CD14-positive monocyte (primary cell): ENCODE results near the gene GLOD5. TPM values are rescaled to one million over a fixed set of nuclear protein-coding genes. Genes with fewer than 3 reads are reported as not detected.

Experiments used
- DNase-seq, 3 donors: peaks; one replicate each; pipeline ENCODE4 v3.0.0-alpha.2; 2011 to 2022
- H2AFZ ChIP-seq: 2 replicates; pipeline ENCODE4 v1.6.0; 2012; ENCODE audit warnings: mild to moderate bottlenecking, low read depth, low read length, inconsistent platforms; ENCODE audit not compliant: insufficient read depth, poor library complexity, severe bottlenecking
- H3K27ac ChIP-seq, 2 donors: 1 replicate in 1 of 2; 2 replicates in 1 of 2; pipeline ENCODE4 v1.5.1; 2012 to 2013; ENCODE audit warnings: low read length in 2 of 2, control low read depth in 1 of 2, inconsistent platforms in 1 of 2, low read depth in 1 of 2, mild to moderate bottlenecking in 1 of 2
- H3K27me3 ChIP-seq, 2 donors: one replicate each; pipeline versions ENCODE4 v1.6.0 to v1.6.1; 2011 to 2013; ENCODE audit warnings: low read length in 2 of 2; ENCODE audit not compliant: control insufficient read depth in 2 of 2, insufficient read depth in 2 of 2
- H3K36me3 ChIP-seq, 2 donors: replicated peaks in 1 of 2; 1 replicate in 1 of 2; 2 replicates in 1 of 2; pipeline versions ENCODE4 v1.5.1 to v1.6.1; 2012 to 2013; ENCODE audit warnings: low read length in 2 of 2, control low read depth in 1 of 2, inconsistent platforms in 1 of 2, mild to moderate bottlenecking in 1 of 2; ENCODE audit not compliant: insufficient read depth in 2 of 2, control insufficient read depth in 1 of 2
- H3K4me1 ChIP-seq, 2 donors: 1 replicate in 1 of 2; 2 replicates in 1 of 2; pipeline versions ENCODE4 v1.5.1 to v1.6.1; 2012 to 2013; ENCODE audit warnings: low read length in 2 of 2, control low read depth in 1 of 2, inconsistent platforms in 1 of 2, mild to moderate bottlenecking in 1 of 2, moderate library complexity in 1 of 2; ENCODE audit not compliant: insufficient read depth in 2 of 2, control insufficient read depth in 1 of 2
- H3K4me2 ChIP-seq: replicated peaks from 2 replicates; pipeline ENCODE3; 2012; ENCODE audit warnings: low read length, moderate library complexity, mild to moderate bottlenecking; ENCODE audit not compliant: poor library complexity, severe bottlenecking; ENCODE audit errors: extremely low read depth
- H3K4me3 ChIP-seq, 3 experiments: fragments of 200-600 bp in 1 of 3; sonication (generic) in 1 of 3; replicated peaks in 1 of 3; 1 replicate in 2 of 3; 2 replicates in 1 of 3; pipeline ENCODE4 v1.5.1; 2011 to 2013; ENCODE audit warnings: low read length in 3 of 3, mild to moderate bottlenecking in 3 of 3, control low read depth in 2 of 3, low read depth in 2 of 3, inconsistent platforms in 1 of 3, moderate library complexity in 1 of 3
- H3K79me2 ChIP-seq: 2 replicates; pipeline ENCODE4 v1.6.0; 2012; ENCODE audit warnings: mild to moderate bottlenecking, control low read depth, inconsistent platforms, low read length, moderate library complexity; ENCODE audit not compliant: insufficient read depth
- H3K9ac ChIP-seq: 2 replicates; pipeline ENCODE4 v1.6.0; 2017; ENCODE audit warnings: low read length, mild to moderate bottlenecking; ENCODE audit not compliant: insufficient read depth, poor library complexity, severe bottlenecking
- H3K9me3 ChIP-seq, 2 donors: replicated peaks in 1 of 2; 1 replicate in 1 of 2; 2 replicates in 1 of 2; pipeline versions ENCODE4 v1.5.1 to v1.6.1; 2012 to 2013; ENCODE audit warnings: low read length in 2 of 2, control low read depth in 1 of 2; ENCODE audit not compliant: control insufficient read depth in 1 of 2, insufficient read depth in 1 of 2
- H4K20me1 ChIP-seq: 2 replicates; pipeline ENCODE4 v1.6.0; 2012; ENCODE audit warnings: mild to moderate bottlenecking, low read length, control low read depth, moderate library complexity; ENCODE audit not compliant: insufficient read depth
- H3K27ac Mint-ChIP-seq, 7 donors: one replicate each; pipeline ENCODE4 v1.8.0; 2020; ENCODE audit warnings: mild to moderate bottlenecking in 7 of 7, mixed read lengths in 7 of 7, moderate library complexity in 6 of 7, inconsistent platforms in 2 of 7
- H3K27me3 Mint-ChIP-seq, 3 donors: one replicate each; pipeline ENCODE4 v1.8.0; 2021 to 2022; ENCODE audit warnings: low read depth in 3 of 3, mild to moderate bottlenecking in 3 of 3, mixed read lengths in 3 of 3, moderate library complexity in 3 of 3, inconsistent platforms in 1 of 3
- H3K36me3 Mint-ChIP-seq, 2 donors: one replicate each; pipeline ENCODE4 v1.8.0; 2020; ENCODE audit warnings: mixed read lengths in 2 of 2, inconsistent platforms in 1 of 2, mild to moderate bottlenecking in 1 of 2
- H3K4me1 Mint-ChIP-seq: one replicate; pipeline ENCODE4 v1.8.0; 2020; ENCODE audit warnings: mild to moderate bottlenecking, mixed read lengths
- H3K4me3 Mint-ChIP-seq, 2 donors: one replicate each; pipeline ENCODE4 v1.8.0; 2020; ENCODE audit warnings: mild to moderate bottlenecking in 2 of 2, mixed read lengths in 2 of 2, moderate library complexity in 1 of 2
- H3K9me3 Mint-ChIP-seq, 7 donors: one replicate each; pipeline ENCODE4 v1.8.0; 2020 to 2022; ENCODE audit warnings: mixed read lengths in 7 of 7, mild to moderate bottlenecking in 6 of 7, moderate library complexity in 6 of 7, inconsistent platforms in 2 of 7
- WGBS: methylation state at CpG from one replicate; pipeline ENCODE4 v1.1.5; 2013; ENCODE audit warnings: missing lambda C conversion rate; ENCODE audit not compliant: insufficient coverage; 5-methylcytosine and 5-hydroxymethylcytosine counted together
- intact Hi-C, 2 donors: fragments of 100-400 bp; cut with micrococcal nuclease; formaldehyde crosslinking; loops; one replicate each; pipeline versions ENCODE4 v1.15.0 to v1.15.1; 2023
- polyA minus RNA-seq: library from RNA; depleted of rRNA, polyadenylated mRNA; stranded (reverse); fragments of >200 nt; gene quantifications from 2 replicates; pipeline ENCODE4 v1.2.3, GENCODE V29; 2012
- polyA plus RNA-seq, 3 donors: library from polyadenylated mRNA; depleted of rRNA in 1 of 3; unstranded in 2 of 3; stranded (reverse) in 1 of 3; fragments of 300-500 nt in 2 of 3; fragments of >200 nt in 1 of 3; fragmentation: Illumina TruSeq in 2 of 3; gene quantifications; 1 replicate in 2 of 3; 2 replicates in 1 of 3; pipeline ENCODE4 v1.2.3, GENCODE V29; 2012 to 2021
- total RNA-seq, 12 experiments: library from RNA in 1 of 12; stranded (reverse) in 1 of 12; fragments of 120-200 nt in 1 of 12; gene quantifications; one replicate each; pipeline ENCODE4 v1.2.4 and lab custom pipeline; 2013 to 2026; ENCODE audit warnings: mixed read lengths in 6 of 12, inconsistent platforms in 1 of 12
- TF ChIP-seq, protein P1 (sequence below): fragments of 200-600 bp; IDR thresholded peaks from one replicate; pipeline ENCODE4 v1.8.0; 2022; ENCODE audit warnings: antibody characterized with exemption, mild to moderate bottlenecking

The GLOD5 gene
- not detected for total RNA-seq (2013)
- not detected for polyA plus RNA-seq
- not detected in 2 replicates for polyA minus RNA-seq
- total RNA-seq (lab: John Stamatoyannopoulos, UW): 0 to 0.45 (median 0) reads per million in 11 experiments

DNA sequence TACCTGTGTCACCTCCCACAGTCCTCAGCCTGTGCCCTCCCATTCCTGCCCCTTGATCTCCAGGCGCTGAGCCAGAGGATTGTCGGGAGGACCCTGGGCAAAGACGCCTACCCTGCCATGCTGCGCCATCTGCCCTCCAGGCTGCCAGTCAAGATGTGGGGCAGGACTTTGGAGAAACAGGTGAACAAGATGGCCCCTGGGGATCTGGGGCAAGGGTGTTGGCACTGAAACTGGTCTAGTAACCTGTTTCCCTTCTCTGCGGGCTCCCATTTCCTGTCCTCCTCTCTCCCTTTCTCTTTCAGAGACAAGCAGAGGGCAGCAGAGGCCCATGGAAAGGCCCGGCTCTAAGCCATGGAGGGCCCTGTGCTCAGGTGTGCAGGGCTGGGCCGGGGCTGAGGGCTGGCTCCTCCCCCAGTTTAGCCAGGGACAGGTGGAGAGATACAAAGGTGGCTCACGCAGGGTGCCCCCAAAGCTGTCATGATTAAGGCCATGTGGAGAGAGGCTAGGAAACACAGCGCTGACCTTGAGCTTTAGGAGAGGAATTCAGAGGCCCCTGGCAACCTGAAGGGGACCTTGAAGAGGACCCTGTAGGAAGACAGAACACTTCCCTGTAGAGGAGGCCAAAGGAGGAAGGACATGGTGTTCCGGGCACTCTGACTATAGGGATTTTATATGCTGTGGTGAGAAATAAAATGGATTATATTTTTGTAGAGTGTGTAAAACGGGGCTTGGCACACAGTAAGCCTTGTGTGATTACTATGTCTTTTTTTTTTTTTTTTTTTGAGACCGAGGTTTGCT, at the start of gene GLOD5:
Gene GLOD5 (plus strand): TSS at position 74 of the 798 bp plus-strand sequence. CDS start 44 bp downstream, at position 118.
- DNase-seq: no peak
- Histone ChIP-seq H3K79me2 (no peaks in the 10 kb centered on the region), H3K4me3 (no peak within 1 kb of the TSS), H3K27me3 (no peaks in the 10 kb centered on the region), H3K27ac (no peak within 1 kb of the TSS), H3K4me1 (no peaks in the 10 kb centered on the region), H3K36me3 (no peaks in the 10 kb centered on the region), H3K4me2 (no peak within 1 kb of the TSS), H3K9me3 (no peaks in the 10 kb centered on the region), H4K20me1 (no peaks in the 10 kb centered on the region), H3K9ac (no peak within 1 kb of the TSS), H2AFZ (no peak within 1 kb of the TSS)
- H3K9me3 Mint-ChIP-seq: peaks cover 0 to 5% (median 0%) of the 10 kb centered on the region in 7 donors
- H3K36me3 Mint-ChIP-seq: no peaks in the 10 kb centered on the region
- 40% methylated on average over 2 of the region's 12 CpGs for WGBS
- H3K27me3 Mint-ChIP-seq: peaks cover 0 to 14% (median 0%) of the 10 kb centered on the region in 3 donors
- peaks cover 3% of the 10 kb centered on the region for H3K4me1 Mint-ChIP-seq
- TF ChIP-seq, protein P1, sequence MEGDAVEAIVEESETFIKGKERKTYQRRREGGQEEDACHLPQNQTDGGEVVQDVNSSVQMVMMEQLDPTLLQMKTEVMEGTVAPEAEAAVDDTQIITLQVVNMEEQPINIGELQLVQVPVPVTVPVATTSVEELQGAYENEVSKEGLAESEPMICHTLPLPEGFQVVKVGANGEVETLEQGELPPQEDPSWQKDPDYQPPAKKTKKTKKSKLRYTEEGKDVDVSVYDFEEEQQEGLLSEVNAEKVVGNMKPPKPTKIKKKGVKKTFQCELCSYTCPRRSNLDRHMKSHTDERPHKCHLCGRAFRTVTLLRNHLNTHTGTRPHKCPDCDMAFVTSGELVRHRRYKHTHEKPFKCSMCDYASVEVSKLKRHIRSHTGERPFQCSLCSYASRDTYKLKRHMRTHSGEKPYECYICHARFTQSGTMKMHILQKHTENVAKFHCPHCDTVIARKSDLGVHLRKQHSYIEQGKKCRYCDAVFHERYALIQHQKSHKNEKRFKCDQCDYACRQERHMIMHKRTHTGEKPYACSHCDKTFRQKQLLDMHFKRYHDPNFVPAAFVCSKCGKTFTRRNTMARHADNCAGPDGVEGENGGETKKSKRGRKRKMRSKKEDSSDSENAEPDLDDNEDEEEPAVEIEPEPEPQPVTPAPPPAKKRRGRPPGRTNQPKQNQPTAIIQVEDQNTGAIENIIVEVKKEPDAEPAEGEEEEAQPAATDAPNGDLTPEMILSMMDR: no peak
- H3K27ac Mint-ChIP-seq: no peak within 1 kb of the TSS
- intact Hi-C loops: no loop called here
- H3K4me3 Mint-ChIP-seq: no peak within 1 kb of the TSS

DNA sequence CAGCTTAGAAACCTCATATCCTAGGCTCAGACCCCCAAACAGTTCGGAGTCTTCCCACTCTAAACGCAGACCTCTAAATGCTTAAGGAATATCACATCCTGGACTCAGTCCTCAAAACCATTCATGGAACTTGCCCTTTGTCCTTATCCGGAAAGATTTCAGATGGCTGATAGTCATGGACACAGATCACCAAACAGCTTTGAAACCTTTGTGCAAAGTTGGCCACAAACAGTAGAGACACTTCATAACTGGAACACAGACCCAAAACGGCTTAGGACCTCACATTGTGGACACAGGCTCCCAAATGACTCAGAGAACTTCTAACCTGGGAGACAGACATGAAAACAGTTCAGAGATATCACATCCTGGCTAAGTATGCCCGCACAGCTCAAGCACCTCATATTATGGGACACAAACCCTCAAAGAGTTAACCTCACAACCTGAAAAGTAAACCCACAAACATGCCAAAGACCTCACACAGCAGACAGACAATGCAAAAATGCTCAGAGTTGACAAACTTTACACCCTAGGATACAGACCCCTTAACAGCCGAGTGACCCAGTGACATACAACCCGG, 49.5 kb upstream of the GLOD5 start:
- no peak overlapping the region for H3K27ac Mint-ChIP-seq
- DNase-seq: no peak
- Histone ChIP-seq H2AFZ (no peak overlapping the region), H3K9ac (no peak overlapping the region), H3K4me2 (no peak overlapping the region), H4K20me1 (no peaks in the 10 kb centered on the region), H3K4me1 (no peaks in the 10 kb centered on the region), H3K27me3 (no peaks in the 10 kb centered on the region), H3K79me2 (no peaks in the 10 kb centered on the region), H3K4me3 (no peak overlapping the region), H3K36me3 (peaks cover 7 to 13% of the 10 kb centered on the region in 2 donors), H3K27ac (no peak overlapping the region), H3K9me3 (no peaks in the 10 kb centered on the region)
- TF ChIP-seq, protein P1: no peak
- H3K4me1 Mint-ChIP-seq: peaks cover 2% of the 10 kb centered on the region
- H3K27me3 Mint-ChIP-seq: peaks cover 0 to 9% (median 0%) of the 10 kb centered on the region in 3 donors
- peaks cover 0 to 2% (median 0%) of the 10 kb centered on the region in 7 donors for H3K9me3 Mint-ChIP-seq
- no CpG with 5 or more reads among the region's 7 CpGs for WGBS
- H3K36me3 Mint-ChIP-seq: peaks cover 8 to 10% of the 10 kb centered on the region in 2 donors
- no peak overlapping the region for H3K4me3 Mint-ChIP-seq
- intact Hi-C loops: no loop called here
